COLO829 (cell line): Measurements from ENCODE around the gene RC3H2.

Source experiments
- DNase-seq: peaks from one replicate; pipeline ENCODE4 v3.0.0; 2012; ENCODE audit warnings: low spot score

RC3H2 gene, protein sequence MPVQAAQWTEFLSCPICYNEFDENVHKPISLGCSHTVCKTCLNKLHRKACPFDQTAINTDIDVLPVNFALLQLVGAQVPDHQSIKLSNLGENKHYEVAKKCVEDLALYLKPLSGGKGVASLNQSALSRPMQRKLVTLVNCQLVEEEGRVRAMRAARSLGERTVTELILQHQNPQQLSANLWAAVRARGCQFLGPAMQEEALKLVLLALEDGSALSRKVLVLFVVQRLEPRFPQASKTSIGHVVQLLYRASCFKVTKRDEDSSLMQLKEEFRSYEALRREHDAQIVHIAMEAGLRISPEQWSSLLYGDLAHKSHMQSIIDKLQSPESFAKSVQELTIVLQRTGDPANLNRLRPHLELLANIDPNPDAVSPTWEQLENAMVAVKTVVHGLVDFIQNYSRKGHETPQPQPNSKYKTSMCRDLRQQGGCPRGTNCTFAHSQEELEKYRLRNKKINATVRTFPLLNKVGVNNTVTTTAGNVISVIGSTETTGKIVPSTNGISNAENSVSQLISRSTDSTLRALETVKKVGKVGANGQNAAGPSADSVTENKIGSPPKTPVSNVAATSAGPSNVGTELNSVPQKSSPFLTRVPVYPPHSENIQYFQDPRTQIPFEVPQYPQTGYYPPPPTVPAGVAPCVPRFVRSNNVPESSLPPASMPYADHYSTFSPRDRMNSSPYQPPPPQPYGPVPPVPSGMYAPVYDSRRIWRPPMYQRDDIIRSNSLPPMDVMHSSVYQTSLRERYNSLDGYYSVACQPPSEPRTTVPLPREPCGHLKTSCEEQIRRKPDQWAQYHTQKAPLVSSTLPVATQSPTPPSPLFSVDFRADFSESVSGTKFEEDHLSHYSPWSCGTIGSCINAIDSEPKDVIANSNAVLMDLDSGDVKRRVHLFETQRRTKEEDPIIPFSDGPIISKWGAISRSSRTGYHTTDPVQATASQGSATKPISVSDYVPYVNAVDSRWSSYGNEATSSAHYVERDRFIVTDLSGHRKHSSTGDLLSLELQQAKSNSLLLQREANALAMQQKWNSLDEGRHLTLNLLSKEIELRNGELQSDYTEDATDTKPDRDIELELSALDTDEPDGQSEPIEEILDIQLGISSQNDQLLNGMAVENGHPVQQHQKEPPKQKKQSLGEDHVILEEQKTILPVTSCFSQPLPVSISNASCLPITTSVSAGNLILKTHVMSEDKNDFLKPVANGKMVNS

DNA sequence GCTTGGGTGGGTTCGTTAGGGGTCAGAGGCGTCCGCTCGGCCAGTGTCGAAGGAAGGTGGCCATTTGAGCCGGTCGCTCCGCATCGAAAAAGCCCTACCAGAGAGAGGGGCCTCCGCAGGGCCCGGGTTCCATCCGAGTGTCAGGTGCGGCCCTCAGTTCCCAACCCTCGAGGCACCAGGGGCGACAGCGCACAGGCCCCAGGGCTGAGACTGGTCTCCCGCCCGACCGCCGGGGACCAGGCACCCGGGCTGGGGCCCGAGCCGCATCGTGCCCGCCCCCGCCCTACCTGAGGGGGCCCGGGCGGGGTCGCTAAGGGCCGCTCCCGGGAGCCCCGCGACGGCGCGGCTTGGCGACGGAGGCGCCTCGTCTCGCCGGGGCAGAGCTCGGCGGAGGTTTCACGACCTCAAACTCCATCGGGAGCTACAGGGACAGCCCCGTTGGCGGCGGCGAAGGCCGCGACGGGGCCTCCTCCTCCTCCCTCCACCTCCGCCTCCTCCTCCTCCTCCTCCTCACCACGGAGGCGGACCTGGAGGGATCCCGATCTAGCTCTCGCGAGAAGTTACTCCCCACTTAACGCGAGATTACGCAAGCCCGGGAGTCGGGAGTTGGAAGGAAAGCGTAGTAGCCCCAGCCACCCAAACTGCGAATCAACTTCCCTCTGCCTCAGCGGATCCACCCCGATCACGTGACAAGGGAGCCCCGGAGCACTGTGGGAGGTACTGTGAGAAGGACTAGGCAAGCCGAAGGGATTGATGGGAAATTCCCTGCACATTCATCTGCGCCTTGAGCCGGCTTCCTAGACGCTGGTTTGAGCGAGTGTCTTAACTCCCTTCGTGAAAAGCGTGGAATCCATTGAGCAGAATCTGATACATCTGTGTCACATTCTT is at the start of gene RC3H2:
TSS of gene RC3H2 (minus strand) at position 537 of the 888 bp plus-strand sequence. CDS start 7,850 bp downstream, outside the sequence.
- DNase-seq = peak; percentile 99

DNA sequence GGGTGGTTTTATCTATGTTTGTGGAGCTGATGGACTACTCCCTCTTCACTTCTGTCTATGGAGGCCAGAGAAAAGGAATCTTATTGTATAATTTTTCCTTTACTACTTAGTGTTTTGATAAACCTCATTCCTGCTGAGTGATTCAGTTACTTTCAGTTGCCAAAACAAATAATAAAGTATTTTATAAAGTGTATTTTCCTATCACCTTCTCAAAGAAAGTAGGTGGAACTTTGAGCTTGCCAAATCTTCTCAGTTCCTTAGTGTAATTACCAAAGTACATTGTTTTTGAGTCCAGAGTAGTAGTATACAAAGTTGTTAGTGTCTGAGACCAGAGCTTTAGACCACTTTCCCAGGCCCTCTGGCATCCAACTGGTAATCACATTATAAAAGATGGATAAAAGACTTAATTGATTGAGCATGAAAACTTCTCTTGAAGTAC is 49.1 kb upstream of the RC3H2 start:
- peak; percentile 75 for DNase-seq

DNA sequence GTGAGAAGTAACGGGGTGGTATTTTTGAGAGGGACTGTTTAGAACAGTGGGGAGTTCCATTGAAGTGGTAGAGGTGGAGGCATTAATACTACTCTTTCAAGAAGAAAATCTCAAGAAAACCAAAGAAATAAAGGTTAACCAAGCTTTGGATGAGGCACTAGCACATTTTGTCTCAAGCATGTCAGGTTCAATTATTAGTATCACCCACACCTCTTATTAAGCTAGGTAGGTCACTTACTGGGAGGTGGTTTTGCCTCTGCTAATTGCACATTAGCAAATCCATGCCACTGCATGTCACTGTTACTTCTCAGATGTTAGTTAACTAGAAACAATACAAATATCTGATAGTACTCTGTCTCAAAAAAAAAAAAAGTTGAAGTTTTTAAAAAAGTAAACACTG is 45.9 kb upstream of the RC3H2 start:
- no peak for DNase-seq

DNA sequence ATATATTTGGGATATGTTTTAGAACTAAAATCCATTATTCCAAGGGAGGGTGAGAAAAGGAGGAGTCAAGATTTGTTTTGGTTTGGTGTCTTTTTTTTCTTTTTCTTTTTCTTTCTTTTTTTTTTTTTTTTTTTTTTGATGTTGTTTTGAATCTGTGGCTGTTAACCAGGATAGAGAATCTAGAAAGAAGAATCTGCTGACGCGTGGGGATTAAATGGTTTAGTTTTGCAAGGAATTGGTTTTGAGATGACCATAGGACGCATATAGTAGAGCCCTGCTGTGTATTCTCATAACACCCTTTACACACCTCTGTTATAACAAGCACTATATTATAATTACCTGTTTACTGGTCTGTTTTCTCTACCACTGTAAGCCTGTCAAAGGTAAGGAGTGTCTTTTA is 45.1 kb upstream of the RC3H2 start:
- DNase-seq = no peak

DNA sequence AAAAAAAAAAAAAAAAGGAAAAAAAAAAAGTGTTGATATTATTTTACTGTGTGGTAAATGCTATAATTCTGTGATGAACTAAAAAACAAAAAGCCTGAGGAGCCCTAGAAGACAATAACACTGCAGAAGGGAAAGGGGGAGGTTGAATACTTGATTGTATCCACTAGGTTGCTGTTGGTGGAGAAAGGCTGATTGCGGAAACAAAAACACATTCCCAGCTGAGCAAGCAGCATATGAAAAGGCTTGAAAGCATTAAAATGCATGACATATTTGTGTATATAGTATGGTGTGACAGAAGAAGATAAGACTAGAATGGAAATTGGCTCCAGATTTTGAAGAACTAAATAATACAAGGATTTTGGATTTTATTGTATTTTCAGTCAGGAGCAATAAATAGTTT is 44.5 kb upstream of the RC3H2 start:
- no peak for DNase-seq

DNA sequence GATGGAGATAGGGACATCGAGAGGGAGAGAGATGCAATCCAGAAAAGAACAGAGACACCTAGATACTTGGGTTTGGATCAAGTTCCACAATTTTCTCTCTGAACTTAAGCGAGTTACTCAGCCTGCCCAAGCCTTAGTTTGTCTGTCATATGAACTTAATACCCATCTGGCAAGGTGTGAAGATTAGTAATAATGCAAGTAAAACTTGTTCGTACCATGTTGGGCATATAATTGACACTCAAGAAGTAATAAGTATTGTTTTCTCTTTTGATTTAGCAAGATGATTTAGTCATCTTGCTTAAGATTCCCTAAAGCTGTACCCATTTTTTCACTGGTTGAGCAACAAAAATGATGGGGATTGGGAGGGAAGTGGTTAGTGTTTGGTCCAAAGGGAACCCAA is 43.2 kb upstream of the RC3H2 start:
- DNase-seq = no peak

DNA sequence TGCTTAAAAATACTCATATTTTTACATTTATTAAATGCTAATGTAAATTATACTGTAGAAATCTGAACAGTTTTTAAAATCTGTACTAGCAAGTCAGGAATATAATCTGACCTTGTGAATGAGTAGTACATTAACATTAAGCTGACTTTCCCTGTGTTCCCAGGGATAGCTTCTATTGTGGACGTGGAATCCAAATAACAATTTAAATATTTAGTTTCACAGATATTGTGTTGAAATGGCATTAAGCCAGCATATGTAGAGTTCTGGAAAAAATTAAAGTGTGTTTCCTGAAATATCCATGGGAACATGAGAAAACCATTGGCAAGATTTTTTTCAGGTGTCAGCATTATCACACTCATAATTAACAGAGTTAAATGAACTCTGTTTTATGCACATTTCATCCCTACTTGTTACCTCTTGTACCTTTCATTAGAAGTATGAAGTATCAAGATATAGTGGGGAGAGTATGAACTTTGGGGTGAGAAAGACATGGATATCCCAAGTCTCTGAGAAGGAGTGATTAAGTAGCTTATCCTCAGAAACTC is 41.4 kb upstream of the RC3H2 start:
- DNase-seq = no peak

DNA sequence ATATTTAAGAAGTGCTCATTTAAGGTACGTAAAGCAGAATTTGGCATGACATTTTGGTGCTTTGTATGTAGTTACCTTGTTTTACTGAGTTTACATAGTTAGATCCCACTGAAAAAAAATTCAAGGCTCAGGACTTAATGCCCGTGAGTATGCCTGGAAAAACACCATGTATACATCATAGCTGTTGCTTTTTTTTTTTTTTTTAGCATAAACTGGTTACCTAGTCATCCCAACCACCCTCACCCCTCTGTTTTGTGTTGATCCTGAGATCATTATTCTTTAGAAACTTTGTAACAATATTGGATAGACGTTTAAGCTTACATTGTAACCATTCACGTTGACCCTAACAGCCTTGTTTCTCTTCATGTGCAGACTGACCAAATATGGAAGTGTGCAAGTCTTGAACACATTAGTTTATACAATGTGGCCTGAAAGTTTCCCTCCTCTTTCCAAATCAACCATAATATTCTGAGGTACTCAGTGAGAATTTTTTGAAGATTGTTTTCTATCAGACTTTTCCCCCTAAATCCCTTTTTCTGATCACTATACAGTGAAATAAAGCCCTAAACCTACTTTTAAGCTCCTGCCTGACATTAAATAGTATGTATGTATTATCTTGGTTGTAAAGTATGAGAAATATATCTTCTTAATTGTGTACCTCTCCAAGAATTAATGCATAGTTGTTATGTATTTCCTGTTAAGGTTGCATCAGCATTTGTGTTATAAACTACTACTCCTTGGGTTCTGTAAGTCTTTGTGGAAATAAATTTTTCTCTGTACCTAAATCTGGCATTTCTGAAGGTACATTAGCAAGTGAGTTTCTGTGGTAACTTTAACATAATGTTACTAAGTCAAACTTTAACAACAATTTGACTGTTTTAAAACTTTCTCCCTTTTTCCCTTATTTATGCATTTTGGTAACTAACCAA is 40.1 kb upstream of the RC3H2 start:
- no peak for DNase-seq

DNA sequence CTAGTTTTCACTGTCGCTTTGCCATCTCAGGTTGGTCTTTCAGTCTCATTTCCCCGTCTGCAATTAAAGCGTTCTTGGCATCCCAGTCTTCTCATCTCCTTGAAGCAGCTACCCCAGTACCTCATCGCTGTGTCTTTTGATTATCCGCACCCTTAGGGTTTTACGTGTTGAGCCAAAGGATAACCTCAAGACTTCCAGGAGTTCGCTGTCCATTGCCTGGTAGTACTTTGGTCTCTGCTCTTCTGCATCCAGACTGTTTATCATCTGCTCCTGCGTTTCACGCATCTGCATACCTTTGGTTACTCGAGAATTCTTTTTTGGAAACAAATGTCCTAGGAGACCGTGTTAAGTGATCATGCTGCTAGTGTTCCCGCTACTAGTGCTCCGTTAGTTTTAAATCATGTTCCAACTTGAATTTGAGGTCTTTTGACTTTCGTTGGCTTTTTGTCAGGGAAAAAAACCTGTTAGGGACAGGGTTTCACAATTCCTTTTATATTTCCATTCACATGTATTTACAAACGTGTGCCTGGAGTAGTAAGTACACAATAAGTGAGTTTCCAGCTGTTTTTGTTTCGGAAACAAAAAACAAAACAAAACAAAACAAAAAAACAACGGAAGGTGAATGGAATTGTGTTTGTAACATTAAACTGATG is 36.5 kb upstream of the RC3H2 start:
- DNase-seq = peak; percentile 33

DNA sequence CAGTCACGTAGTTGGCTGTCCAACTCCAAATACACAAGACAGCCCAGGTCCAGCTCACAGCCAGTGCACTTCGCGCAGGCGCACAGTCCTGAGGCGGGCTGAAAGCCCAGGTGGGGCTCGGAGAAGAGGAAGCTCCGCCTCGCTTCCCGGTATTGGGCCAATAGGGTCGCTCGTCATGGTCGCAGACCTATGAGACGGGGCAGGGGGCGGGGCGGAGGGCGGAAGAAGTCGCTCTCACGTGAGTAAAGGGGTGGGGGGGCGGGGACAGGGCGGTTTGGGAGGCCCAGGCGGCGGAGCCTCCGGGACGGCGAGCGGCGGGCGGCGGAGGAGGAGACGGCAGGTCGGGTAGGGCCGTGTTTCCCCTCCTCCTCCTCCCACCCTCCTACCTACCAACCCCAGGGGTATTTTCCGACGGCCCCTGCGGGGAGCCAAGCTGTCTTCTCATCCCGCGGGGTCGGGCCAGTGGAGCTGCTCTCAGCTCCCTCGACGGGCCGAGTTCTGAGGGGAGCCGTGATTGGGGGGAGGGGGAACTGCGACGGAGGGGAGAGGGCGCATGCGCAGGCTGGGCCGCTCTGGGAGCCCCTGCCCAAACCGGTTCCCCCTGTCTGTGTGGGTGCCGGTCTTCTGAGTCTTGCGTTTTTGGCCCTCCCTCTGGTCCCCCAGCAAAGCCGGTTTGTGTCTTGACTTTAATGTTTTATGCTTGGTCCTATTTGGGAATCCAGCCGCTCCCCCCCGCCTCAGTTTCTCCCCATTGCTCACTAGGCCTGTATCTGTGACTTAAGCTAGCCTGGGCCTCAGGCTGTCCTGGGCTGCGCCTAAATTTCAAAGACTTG is 35.8 kb upstream of the RC3H2 start, which contains the start of gene RABGAP1:
TSS of gene RABGAP1 (plus strand) at position 272 of the 833 bp plus-strand sequence. CDS start 16,040 bp downstream, outside the sequence.
- DNase-seq = peak; percentile 100

DNA sequence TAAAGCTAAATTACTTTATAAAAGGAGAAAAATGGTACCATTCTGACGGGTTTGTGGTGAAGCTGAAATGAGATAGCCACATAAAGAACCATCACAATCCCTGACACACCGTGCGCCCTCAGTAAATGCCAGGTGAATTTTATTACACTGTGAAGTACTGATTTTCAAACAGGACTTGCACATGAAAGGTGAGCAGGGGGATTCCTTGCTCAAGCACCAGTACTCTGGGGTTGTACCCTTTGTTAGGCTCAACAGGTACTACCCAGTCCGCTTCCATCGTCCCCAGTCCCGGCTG is 35.2 kb upstream of the RC3H2 start:
- DNase-seq = peak; percentile 9

DNA sequence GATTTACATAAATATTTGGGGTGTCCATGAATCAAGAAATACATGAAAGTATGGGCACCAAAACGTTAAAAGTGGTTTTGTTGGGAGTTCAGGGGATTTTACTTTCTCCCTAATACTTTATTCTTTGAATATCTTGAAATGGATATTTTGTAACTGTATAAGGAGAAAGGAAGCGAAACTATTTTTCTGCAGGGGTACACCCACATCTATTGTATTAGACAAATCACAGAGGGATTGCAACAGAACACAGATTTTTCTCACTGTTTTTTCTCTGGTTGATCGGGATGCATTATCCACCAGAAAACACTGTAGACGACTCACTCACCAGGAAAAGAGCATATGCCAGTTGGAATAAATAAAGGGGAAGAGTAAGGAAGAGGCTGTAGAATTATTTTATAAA is 34.4 kb upstream of the RC3H2 start:
- DNase-seq = no peak

DNA sequence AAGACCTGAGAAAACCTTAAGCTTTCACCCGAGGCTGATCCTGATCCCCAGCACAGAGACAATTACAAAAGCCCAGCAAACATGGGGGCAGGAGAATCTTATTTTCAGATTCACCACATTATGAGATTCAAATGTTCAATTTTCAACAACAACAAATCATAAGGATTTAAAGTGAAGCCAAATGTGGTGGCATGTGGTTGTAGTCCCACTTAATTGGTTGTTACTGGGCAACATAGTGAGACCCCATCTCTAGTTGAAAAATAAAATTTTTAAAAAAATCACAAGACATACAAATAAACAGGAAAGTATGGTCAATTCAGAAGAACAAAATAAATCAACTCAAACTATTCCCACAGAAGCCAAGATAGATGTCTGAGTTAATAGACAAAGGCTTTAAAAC is 31.7 kb upstream of the RC3H2 start:
- DNase-seq = no peak

DNA sequence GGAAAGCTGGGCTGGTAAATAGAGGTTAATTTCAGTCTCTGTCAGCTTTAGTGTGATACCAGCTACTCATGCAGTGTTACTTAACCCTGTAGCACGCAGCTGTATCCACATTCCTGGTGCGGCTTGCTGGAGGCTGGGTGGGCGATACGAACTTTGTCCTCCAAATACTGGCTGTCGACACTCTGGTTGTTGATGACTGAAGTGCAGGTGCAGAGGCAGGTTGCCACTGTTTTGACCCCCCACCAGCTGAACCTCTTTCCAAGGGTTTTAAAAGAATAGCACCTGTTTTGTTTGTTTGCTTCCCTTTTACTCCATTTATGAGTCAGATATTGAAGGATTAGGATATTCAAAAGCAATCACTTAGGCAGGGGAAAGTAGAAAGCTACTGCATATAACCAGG is 31.3 kb upstream of the RC3H2 start:
- no peak for DNase-seq

DNA sequence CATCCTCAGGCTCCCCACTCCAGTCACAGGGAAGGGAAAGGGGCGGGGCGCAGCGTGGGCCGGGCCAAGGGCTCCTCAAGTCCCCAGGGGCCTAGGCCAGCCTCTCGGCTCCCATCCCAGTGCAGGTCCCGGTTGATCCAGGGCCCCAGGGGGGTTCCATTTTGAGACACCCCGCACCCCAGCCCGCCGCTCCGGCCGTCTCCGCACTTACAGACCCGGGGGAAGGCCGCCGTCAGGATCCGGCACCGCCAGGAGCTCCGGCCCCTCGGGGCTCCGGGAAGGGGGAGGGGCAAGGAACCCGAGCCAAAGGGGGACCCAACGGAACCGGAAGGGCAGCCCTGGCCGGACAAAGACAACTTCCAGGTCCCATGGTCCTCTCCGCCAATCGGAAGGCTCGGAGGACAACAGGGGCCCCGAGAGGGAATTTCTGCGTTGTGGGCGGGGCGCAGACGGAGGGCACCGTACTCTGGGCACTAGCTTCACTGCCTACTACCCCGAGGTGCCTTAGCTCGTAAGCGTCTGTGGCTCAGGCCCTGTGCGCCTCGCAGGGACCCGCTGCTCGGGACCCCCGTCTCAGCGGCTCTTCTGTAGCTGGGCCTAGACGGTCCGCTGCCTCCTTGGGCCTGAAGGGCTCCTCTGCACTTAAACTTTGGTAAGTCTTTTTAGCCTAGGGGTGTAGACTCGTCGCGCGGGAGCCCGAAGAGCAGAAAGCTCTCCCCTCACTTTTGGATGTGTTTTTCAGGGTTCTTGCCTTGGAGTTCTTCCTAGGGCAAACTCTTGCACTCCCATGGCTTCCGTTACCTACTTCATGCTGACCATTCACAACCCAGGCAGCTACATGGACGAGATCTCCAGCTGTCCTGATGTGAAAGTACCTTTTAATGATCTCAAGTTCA is 26.3 kb upstream of the RC3H2 start, which contains the start of gene ZBTB26:
TSS of gene ZBTB26 (minus strand) at position 287 of the 896 bp plus-strand sequence. CDS start 11,578 bp downstream, outside the sequence.
- DNase-seq = peak; percentile 96

DNA sequence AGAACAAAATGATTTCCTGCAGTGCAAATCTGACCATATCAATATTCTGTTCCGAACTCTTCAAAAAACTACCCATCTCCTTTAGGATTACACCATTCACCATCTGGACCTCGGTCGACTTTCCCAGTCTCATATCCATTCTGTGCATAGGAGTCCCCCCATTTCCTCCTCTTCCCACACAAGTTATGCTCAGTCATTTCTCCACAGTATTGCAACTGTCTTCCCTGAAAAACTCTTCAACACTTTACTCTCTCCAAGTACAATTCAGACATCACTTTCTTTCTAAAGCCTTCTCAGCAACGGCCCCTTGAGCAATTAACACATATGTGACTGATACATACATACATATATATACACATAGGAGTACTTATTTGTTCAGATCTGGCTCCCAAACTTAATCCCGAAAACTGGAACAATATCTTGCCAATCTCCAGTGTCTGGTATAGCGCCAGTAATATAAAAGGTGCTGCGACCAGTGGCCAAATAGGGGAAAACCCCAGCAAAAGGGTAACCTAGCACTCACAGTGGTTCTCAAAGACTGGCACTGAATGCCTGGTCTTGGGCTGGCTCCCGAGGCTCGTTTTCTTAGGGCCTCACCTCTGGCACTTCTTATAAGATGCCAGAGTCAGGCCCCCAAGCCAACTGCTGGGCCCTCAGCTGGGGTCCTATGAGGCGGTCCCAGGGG is 25.5 kb upstream of the RC3H2 start:
- no peak for DNase-seq
